ENCODE data around the gene FAM98A.

- TF ChIP-seq, protein P1, sequence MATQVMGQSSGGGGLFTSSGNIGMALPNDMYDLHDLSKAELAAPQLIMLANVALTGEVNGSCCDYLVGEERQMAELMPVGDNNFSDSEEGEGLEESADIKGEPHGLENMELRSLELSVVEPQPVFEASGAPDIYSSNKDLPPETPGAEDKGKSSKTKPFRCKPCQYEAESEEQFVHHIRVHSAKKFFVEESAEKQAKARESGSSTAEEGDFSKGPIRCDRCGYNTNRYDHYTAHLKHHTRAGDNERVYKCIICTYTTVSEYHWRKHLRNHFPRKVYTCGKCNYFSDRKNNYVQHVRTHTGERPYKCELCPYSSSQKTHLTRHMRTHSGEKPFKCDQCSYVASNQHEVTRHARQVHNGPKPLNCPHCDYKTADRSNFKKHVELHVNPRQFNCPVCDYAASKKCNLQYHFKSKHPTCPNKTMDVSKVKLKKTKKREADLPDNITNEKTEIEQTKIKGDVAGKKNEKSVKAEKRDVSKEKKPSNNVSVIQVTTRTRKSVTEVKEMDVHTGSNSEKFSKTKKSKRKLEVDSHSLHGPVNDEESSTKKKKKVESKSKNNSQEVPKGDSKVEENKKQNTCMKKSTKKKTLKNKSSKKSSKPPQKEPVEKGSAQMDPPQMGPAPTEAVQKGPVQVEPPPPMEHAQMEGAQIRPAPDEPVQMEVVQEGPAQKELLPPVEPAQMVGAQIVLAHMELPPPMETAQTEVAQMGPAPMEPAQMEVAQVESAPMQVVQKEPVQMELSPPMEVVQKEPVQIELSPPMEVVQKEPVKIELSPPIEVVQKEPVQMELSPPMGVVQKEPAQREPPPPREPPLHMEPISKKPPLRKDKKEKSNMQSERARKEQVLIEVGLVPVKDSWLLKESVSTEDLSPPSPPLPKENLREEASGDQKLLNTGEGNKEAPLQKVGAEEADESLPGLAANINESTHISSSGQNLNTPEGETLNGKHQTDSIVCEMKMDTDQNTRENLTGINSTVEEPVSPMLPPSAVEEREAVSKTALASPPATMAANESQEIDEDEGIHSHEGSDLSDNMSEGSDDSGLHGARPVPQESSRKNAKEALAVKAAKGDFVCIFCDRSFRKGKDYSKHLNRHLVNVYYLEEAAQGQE (IDR thresholded peaks at IDR 0.05; ENCODE audit: insufficient read depth in 1 of 2, low read depth in 2 of 2, low read length in 2 of 2): no peak
- TF ChIP-seq POLR2AphosphoS5 (IDR thresholded peaks at IDR 0.05; ENCODE audit: low read depth, low read length) (no peak), FOXP2 (optimal IDR thresholded peaks at IDR 0.05; ENCODE audit: borderline replicate concordance, extremely low read depth, extremely low read length, insufficient read depth) (no peak), SIN3A (IDR thresholded peaks at IDR 0.05; ENCODE audit: borderline replicate concordance, insufficient read depth, low read length) (no peak), TAF1 (IDR thresholded peaks at IDR 0.05; ENCODE audit: borderline replicate concordance, insufficient read depth, low read length) (no peak)
Measured at GRCh38 chr2:33560017-33560416, 39.1 kb downstream of the FAM98A start.
